Myometrial cell (primary cell): ENCODE results near the gene KIF3B. TPM values are rescaled to one million over a fixed set of nuclear protein-coding genes. Genes with fewer than 3 reads are reported as not detected.

Experiments used
- total RNA-seq: library from RNA; depleted of rRNA; stranded (reverse); fragments of >200 nt; gene quantifications from 2 replicates; pipeline ENCODE4 v1.2.3, GENCODE V29; 2015

Gene KIF3B
- total RNA-seq, result 24.5 and 26.9 TPM in 2 replicates

GRCh38 chr20:32277361-32278198 lies at the start of gene KIF3B:
KIF3B (plus strand) TSS chr20:32277651; CDS start chr20:32309778, 32,127 bp downstream.

GRCh38 chr20:32357869-32358631 lies 80.6 kb downstream of the KIF3B start, which contains the start of gene ASXL1:
ASXL1 (plus strand) TSS chr20:32358331; CDS start chr20:32358776, 445 bp downstream.

Other genes starting within 250 kb of the KIF3B start
- gene HCK, start 225.4 kb upstream of the KIF3B start, total RNA-seq, result not detected in 2 replicates
- gene TM9SF4, start 167.9 kb upstream of the KIF3B start, total RNA-seq, result 35.7 and 40.4 TPM in 2 replicates
- 3.7 and 5.1 TPM in 2 replicates for gene PLAGL2, start 69.9 kb upstream of the KIF3B start, total RNA-seq
- gene POFUT1, start 69.8 kb upstream of the KIF3B start, total RNA-seq, result 63.4 and 78.7 TPM in 2 replicates
- gene ASXL1, start 80.7 kb downstream of the KIF3B start, total RNA-seq, result 20.9 and 21.3 TPM in 2 replicates